ENCODE data around the gene IDI1.
"Not testable (repeated sequence)": the region's sequence is repeated elsewhere in the genome, so short reads cannot be mapped to it uniquely, and the experiment has no call there.

The IDI1 gene

GRCh38 chr10:1048732-1049424 lies at the start of gene IDI1:
Gene IDI1 (minus strand): TSS chr10:1049119. CDS start chr10:1049003, 116 bp downstream.
- peak; percentile 96 for DNase-seq (ENCODE audit: low read depth in 2 of 2)

- DNase-seq (ENCODE audit: low read depth in 2 of 2), result no peak
Observed at GRCh38 chr10:1097436-1097835, 48.5 kb upstream of the IDI1 start.

- no peak for DNase-seq (ENCODE audit: low read depth in 2 of 2)
Observed at GRCh38 chr10:1096287-1096889, 47.5 kb upstream of the IDI1 start.

- no peak for DNase-seq (ENCODE audit: low read depth in 2 of 2)
Observed at GRCh38 chr10:1095498-1095897, 46.6 kb upstream of the IDI1 start.

GRCh38 chr10:1094112-1095057 lies 45.5 kb upstream of the IDI1 start:
- peak; percentile 63 to 77 for DNase-seq (ENCODE audit: low read depth in 2 of 2)

GRCh38 chr10:1093696-1094095 lies 44.8 kb upstream of the IDI1 start:
- no peak for DNase-seq (ENCODE audit: low read depth in 2 of 2)

GRCh38 chr10:1090696-1091095 lies 41.8 kb upstream of the IDI1 start:
- no peak for DNase-seq (ENCODE audit: low read depth in 2 of 2)

GRCh38 chr10:1089017-1089689 lies 40.2 kb upstream of the IDI1 start:
- DNase-seq (ENCODE audit: low read depth in 2 of 2), result no peak

- DNase-seq (ENCODE audit: low read depth in 2 of 2), result no peak
Observed at GRCh38 chr10:1086787-1087186, 37.9 kb upstream of the IDI1 start.

GRCh38 chr10:1085258-1085657 lies 36.3 kb upstream of the IDI1 start:
- DNase-seq (ENCODE audit: low read depth in 2 of 2), result no peak

- DNase-seq (ENCODE audit: low read depth in 2 of 2), result no peak
Observed at GRCh38 chr10:1084011-1084950, 35.4 kb upstream of the IDI1 start.

GRCh38 chr10:1083581-1083980 lies 34.7 kb upstream of the IDI1 start:
- DNase-seq (ENCODE audit: low read depth in 2 of 2), result no peak

- DNase-seq (ENCODE audit: low read depth in 2 of 2), result no peak
Observed at GRCh38 chr10:1078668-1079067, 29.7 kb upstream of the IDI1 start.

- DNase-seq (ENCODE audit: low read depth in 2 of 2), result no peak
Observed at GRCh38 chr10:1074748-1075308, 25.9 kb upstream of the IDI1 start.

GRCh38 chr10:1074052-1074747 lies 25.3 kb upstream of the IDI1 start:
- no peak for DNase-seq (ENCODE audit: low read depth in 2 of 2)

- DNase-seq (ENCODE audit: low read depth in 2 of 2), result no peak
Observed at GRCh38 chr10:1070919-1071318, 22.0 kb upstream of the IDI1 start.

- DNase-seq (ENCODE audit: low read depth in 2 of 2), result no peak
Observed at GRCh38 chr10:1068380-1069361, 19.8 kb upstream of the IDI1 start.

GRCh38 chr10:1066734-1067133 lies 17.8 kb upstream of the IDI1 start:
- DNase-seq (ENCODE audit: low read depth in 2 of 2), result not testable (repeated sequence)

- DNase-seq (ENCODE audit: low read depth in 2 of 2), result no peak
Observed at GRCh38 chr10:1064964-1065247, 16.0 kb upstream of the IDI1 start.

Measured in stimulated activated CD8-positive, alpha-beta memory T cell treated with anti-CD3 and anti-CD28 coated beads, Interleukin-15, amount 100 ng/mL, for 48 hours (primary cell).